Epithelial cell of proximal tubule (primary cell): ENCODE results near the gene B3GAT2. TPM values are rescaled to one million over a fixed set of nuclear protein-coding genes. Genes with fewer than 3 reads are reported as not detected.

Experiments used
- DNase-seq: peaks from one replicate; pipeline ENCODE4 v3.0.0-alpha.2; 2011; ENCODE audit warnings: low read depth
- H3K4me3 ChIP-seq: 2 replicates; pipeline ENCODE4 v1.5.1; 2011; ENCODE audit warnings: low read depth, mild to moderate bottlenecking, low read length
- CTCF ChIP-seq: conservative IDR thresholded peaks from 2 replicates; pipeline ENCODE4 v1.5.1; 2012; ENCODE audit warnings: low read depth, mild to moderate bottlenecking, low read length
- total RNA-seq: library from RNA; depleted of rRNA; stranded (reverse); fragments of >200 nt; gene quantifications from 2 replicates; pipeline ENCODE4 v1.2.3, GENCODE V29; 2015

Gene B3GAT2
- total RNA-seq: under 0.01 TPM in 1 of 2 replicates, not detected in the other

DNA sequence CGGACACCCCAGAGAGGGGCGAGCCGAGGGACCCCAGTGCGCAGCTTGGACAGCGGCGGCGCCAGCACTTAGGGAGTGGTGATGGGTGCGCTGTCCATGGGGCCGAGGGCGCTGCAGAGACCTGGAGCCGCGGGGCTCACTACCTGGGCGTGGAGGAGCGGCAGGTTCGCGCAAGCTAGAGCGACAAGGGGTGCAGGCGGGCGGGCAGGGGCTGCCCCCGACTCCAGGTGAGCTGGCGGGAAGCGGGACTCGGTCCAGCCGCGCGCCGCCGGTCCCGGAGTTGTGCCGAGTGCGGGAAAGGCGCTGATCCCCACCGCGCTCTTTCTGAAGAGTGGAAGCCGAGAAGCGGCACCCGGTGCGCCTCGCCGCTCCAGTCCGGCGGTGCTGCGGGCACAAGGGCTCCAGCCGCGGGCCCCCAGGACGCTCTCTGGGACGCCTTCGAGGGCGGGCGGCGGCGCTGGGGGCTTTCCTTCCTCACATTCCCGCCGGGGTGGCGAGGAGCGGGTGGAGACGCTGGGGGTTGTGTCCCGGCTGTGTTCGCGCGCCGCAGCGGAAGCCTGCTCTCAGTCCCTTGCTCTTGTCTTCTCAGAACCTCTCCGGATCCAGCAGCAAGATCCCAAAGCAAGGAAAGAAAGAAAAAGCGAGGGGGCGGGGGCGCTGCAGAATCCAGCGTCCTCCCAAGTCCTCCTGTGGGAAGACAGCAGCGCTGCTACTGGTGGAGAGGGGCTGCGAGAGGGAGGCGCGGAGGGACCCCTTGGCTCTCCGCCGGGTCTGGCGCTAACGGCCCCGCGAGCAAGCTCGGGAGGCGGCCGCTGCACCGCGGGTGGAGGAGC is at the start of gene B3GAT2:
Gene B3GAT2 (minus strand): TSS at position 610 of the 833 bp plus-strand sequence. CDS start 631 bp downstream, outside the sequence.
- H3K4me3 ChIP-seq: peak within 1 kb of the TSS; percentile 47
- DNase-seq: no peak
- no peak for TF ChIP-seq CTCF

DNA sequence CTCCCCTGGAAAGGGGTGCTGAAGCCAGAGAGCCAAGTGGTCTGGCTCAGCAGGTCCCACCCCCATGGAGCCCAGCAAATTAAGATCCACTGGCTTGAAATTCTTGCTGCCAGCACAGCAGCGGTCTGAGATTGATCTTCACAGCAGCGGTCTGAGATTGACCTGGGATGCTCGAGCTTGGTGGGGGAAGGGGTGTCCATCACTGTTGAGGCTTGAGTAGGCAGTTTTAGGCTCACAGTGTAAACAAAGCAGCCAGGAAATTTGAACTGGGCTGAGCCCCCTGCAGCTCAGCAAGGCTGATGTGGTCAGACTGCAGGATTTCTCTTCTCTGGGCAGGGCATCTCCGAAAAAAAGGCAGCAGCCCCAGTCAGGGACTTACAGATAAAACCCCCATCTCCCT is 41.3 kb upstream of the B3GAT2 start:
- TF ChIP-seq CTCF: no peak
- no peak overlapping the region for H3K4me3 ChIP-seq
- DNase-seq: no peak

DNA sequence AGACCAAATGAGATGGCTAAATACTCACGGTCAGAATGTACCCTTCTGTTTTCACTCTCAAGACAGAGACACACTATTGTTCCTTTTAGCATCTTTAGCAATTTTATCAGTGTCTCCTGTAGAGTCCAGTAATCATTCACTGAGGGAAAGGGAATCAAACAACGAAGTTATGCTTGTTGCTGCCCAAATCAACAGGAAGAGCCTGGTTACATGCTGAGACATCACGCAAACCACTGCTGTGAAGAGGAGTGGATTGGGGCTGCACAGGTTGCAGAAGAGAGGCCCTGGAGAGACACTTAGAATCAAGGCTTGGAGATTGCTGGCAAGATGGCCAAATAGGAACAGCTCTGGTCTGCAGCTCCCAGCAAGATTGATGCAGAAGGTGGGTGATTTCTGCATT is 40.5 kb upstream of the B3GAT2 start:
- no peak for TF ChIP-seq CTCF
- H3K4me3 ChIP-seq: no peak overlapping the region
- DNase-seq: no peak

DNA sequence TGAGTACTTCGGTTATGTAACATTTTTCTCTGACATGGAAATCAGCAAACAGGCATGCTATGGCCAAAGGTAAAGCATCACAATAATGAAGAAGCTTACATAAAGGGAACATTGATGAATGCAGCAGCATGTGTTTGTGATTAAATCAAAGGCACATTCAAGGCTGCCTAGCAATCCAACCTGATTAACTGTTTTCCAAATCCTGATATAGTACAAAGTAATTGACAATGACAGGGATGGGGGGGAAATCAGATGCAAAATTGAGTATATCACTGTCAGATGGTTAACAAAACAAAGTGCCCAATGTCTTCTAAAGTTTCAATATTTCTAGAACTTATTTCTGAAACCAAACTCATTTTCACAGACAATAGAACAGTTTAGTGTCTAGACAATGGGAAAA is 39.2 kb upstream of the B3GAT2 start:
- H3K4me3 ChIP-seq: no peak overlapping the region
- no peak for TF ChIP-seq CTCF
- DNase-seq: no peak

DNA sequence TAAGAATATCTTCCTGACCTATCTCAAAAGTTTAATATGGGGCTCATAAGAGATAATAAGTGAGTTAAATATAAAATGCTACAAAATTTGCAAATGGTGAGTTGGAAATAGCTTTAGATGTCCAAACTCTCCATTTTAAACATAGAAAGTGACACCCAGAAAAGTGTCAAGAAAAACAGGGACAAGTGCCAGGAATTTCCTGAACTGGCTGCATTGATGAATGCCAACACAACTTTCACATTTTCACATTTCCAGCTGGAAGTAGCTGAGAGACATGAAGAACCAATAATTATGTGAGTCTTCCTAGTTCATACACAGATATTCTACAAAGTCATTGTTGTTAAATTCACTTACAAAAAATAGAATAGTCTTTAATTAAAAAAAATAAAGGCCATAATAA is 38.6 kb upstream of the B3GAT2 start:
- no peak overlapping the region for H3K4me3 ChIP-seq
- no peak for TF ChIP-seq CTCF
- DNase-seq: no peak

- no peak for TF ChIP-seq CTCF
- DNase-seq: no peak
- no peak overlapping the region for H3K4me3 ChIP-seq
These were observed 34.4 kb upstream of the B3GAT2 start for GRCh38 chr6:70991253-70991652.

GRCh38 chr6:70985156-70985555 is 28.3 kb upstream of the B3GAT2 start:
- TF ChIP-seq CTCF: no peak
- H3K4me3 ChIP-seq: no peak overlapping the region
- no peak for DNase-seq
